Activated naive CD8-positive, alpha-beta T cell treated with anti-CD3 and anti-CD28 coated beads, Interleukin-2, amount 10 ng/mL, durations not matched to agents 7 days and 5 days (primary cell): Measurements from ENCODE around the gene ZCCHC24. TPM values are rescaled to one million over a fixed set of nuclear protein-coding genes. Genes with fewer than 3 reads are reported as not detected.

Experiments used
- ATAC-seq: fragments of 150-1000 bp; cut with Tn5 transposase; one replicate; pipeline ENCODE4 v1.10.0; 2021; ENCODE audit warnings: low read depth, moderate library complexity
- POLR2A ChIA-PET: fragments of 350-600 bp; sonication (Branson Sonifier 250); formaldehyde crosslinking; loops from one replicate; lab custom pipeline; 2021; ENCODE audit warnings: antibody characterized with exemption; lab: Charles Lee
- DNase-seq: peaks from one replicate; pipeline ENCODE4 v3.0.0; 2021
- H3K27ac Mint-ChIP-seq: one replicate; pipeline ENCODE4 v1.8.0; 2022; ENCODE audit warnings: mild to moderate bottlenecking, mixed read lengths
- H3K27me3 Mint-ChIP-seq: one replicate; pipeline ENCODE4 v1.8.0; 2022; ENCODE audit warnings: mild to moderate bottlenecking, moderate library complexity, mixed read lengths
- H3K36me3 Mint-ChIP-seq: one replicate; pipeline ENCODE4 v1.8.0; 2021; ENCODE audit warnings: mild to moderate bottlenecking, mixed read lengths
- H3K4me1 Mint-ChIP-seq: one replicate; pipeline ENCODE4 v1.8.0; 2021; ENCODE audit warnings: mixed read lengths
- H3K4me3 Mint-ChIP-seq: one replicate; pipeline ENCODE4 v1.8.0; 2022; ENCODE audit warnings: mild to moderate bottlenecking, moderate library complexity, mixed read lengths
- H3K9me3 Mint-ChIP-seq: one replicate; pipeline ENCODE4 v1.8.0; 2021; ENCODE audit warnings: mixed read lengths
- total RNA-seq, 2 experiments: library from RNA; stranded (reverse); gene quantifications; one replicate each; pipeline ENCODE4 v1.2.3, GENCODE V29; 2021

Gene ZCCHC24
- total RNA-seq, 2 experiments from 2014 or later, result 2.4 to 3.2 TPM

GRCh38 chr10:79386637-79387465 is 58.6 kb downstream of the ZCCHC24 start:
- POLR2A ChIA-PET, result no interaction called here
- Mint-ChIP-seq H3K4me1 (no peaks in the 10 kb centered on the region), H3K27ac (no peak overlapping the region), H3K27me3 (no peaks in the 10 kb centered on the region), H3K9me3 (no peaks in the 10 kb centered on the region), H3K4me3 (no peak overlapping the region), H3K36me3 (no peaks in the 10 kb centered on the region)
- DNase-seq (peak; percentile 17), ATAC-seq (no peak)

DNA sequence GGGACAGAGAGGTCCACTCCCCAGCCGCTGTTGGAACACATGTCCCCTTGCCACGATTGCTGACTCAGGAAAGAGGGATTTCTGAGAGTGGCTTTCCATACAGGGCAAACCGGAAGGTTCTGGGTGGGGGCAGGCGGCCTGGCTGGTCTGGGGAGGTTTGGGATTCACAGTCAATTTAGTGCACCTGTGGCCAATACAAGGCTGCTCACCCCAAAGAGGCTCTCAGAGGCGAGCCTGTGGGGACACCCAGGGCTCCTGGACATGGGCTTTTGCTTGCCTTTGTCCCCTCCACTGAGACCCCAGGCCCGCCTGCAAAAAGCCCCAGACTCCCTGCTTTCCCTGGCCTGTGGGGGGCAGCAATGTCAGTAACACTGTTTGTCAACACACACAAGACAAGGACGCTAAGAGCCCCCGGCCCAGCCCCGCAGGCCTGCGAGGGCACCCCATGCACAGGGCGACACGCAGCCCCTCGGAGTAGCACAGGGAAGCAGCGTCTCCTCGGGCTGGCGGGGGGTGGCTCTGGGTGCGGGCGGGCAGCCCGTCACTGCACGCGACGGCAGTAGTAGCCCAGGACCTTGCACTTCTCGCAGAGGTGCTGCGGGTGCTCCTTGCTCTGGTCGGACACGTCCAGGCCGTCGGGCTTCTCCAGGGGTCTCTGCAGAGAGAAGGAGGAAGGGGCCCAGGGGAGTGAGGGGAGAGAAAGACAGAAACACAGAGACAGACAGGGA is 59.5 kb downstream of the ZCCHC24 start:
- Mint-ChIP-seq H3K27me3 (no peaks in the 10 kb centered on the region), H3K27ac (no peak overlapping the region), H3K36me3 (no peaks in the 10 kb centered on the region), H3K9me3 (no peaks in the 10 kb centered on the region), H3K4me3 (no peak overlapping the region), H3K4me1 (no peaks in the 10 kb centered on the region)
- POLR2A ChIA-PET, result no interaction called here
- DNase-seq (peak; percentile 26), ATAC-seq (no peak)

DNA sequence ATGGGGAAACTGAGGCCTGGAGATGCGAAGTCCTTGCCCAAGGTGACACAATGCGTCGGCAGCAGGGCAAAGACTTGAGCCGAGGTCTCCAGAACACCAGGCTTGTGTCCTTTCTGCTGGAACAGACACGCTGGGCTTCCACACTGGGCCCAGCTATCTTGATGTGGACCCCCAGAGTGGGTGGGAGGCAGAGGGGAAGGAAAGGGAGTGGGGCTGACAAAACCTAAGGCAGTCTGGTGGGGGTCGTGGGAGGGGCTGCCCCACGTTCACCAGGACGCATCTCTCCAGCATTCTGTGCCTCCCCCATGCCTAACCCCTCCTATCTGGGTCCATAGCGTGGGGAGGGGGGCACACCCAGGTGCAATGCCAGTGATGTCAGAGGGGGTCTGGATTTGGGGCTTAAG is 60.0 kb downstream of the ZCCHC24 start:
- no peak overlapping the region for H3K4me3 Mint-ChIP-seq
- no peaks in the 10 kb centered on the region for H3K27me3 Mint-ChIP-seq
- H3K4me1 Mint-ChIP-seq, result no peaks in the 10 kb centered on the region
- H3K27ac Mint-ChIP-seq, result no peak overlapping the region
- no peaks in the 10 kb centered on the region for H3K9me3 Mint-ChIP-seq
- POLR2A ChIA-PET, result no interaction called here
- ATAC-seq (no peak), DNase-seq (no peak)
- no peaks in the 10 kb centered on the region for H3K36me3 Mint-ChIP-seq

GRCh38 chr10:79384773-79385391 is 60.5 kb downstream of the ZCCHC24 start:
- H3K4me3 Mint-ChIP-seq, result no peak overlapping the region
- no peaks in the 10 kb centered on the region for H3K27me3 Mint-ChIP-seq
- no peaks in the 10 kb centered on the region for H3K9me3 Mint-ChIP-seq
- POLR2A ChIA-PET, result no interaction called here
- H3K27ac Mint-ChIP-seq, result no peak overlapping the region
- ATAC-seq (no peak), DNase-seq (no peak)
- no peaks in the 10 kb centered on the region for H3K36me3 Mint-ChIP-seq
- no peaks in the 10 kb centered on the region for H3K4me1 Mint-ChIP-seq

GRCh38 chr10:79383974-79384606 is 61.3 kb downstream of the ZCCHC24 start:
- H3K36me3 Mint-ChIP-seq, result no peaks in the 10 kb centered on the region
- DNase-seq (peak; percentile 21), ATAC-seq (no peak)
- H3K27ac Mint-ChIP-seq, result no peak overlapping the region
- H3K27me3 Mint-ChIP-seq, result no peaks in the 10 kb centered on the region
- H3K9me3 Mint-ChIP-seq, result no peaks in the 10 kb centered on the region
- H3K4me3 Mint-ChIP-seq, result no peak overlapping the region
- H3K4me1 Mint-ChIP-seq, result no peaks in the 10 kb centered on the region
- POLR2A ChIA-PET, result no interaction called here

- no peak overlapping the region for H3K4me3 Mint-ChIP-seq
- no peaks in the 10 kb centered on the region for H3K4me1 Mint-ChIP-seq
- no peak for ATAC-seq
- H3K9me3 Mint-ChIP-seq, result no peaks in the 10 kb centered on the region
- no peaks in the 10 kb centered on the region for H3K27me3 Mint-ChIP-seq
- H3K36me3 Mint-ChIP-seq, result no peaks in the 10 kb centered on the region
- no peak overlapping the region for H3K27ac Mint-ChIP-seq
- POLR2A ChIA-PET, result no interaction called here
- peak; percentile 20 for DNase-seq
These were observed 62.9 kb downstream of the ZCCHC24 start for GRCh38 chr10:79382491-79382941.

- no peaks in the 10 kb centered on the region for H3K9me3 Mint-ChIP-seq
These were observed 63.6 kb downstream of the ZCCHC24 start for GRCh38 chr10:79381804-79382221.

DNA sequence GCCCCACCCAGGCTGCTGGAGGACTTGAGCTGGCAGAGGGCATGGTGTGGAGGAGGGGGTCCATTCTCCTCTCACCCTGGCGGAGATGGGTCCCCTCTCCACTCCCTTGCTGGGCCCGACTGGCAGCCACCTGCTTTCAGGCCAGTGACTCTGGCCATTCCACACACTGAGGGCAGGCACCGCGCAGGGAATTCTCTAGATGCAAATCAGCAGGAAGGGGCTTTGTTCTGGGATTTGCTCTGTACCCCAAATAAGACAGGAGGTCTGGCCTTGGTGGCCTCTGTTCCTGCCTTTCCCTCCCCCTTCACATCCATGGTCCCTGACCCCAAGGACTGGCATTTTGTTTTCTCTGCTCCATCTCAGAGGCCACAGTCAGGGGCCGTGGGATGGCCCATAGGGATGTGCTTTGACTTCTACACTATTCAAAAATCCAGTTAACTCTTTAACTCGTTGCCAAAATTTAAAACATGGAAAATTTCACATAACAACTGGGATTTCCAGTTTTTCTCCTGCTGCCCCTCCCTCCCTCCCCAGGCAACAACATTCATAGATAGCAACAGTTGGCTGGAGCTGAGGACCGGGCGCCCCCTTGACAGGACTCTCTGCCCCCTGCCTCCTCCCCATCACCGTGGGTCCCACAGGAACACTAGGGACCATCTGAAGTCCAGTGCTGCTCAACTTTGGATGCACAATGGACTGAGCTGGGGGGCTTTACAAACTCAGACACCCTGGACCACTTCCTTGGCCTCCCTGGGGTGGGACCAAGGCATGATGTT is 64.3 kb downstream of the ZCCHC24 start:
- Mint-ChIP-seq H3K9me3 (no peaks in the 10 kb centered on the region), H3K4me3 (no peak overlapping the region), H3K36me3 (no peaks in the 10 kb centered on the region), H3K4me1 (no peaks in the 10 kb centered on the region), H3K27ac (no peak overlapping the region), H3K27me3 (no peaks in the 10 kb centered on the region)
- no peak for ATAC-seq
- POLR2A ChIA-PET, result no interaction called here
- DNase-seq, result peak; percentile 15

More at GRCh38 chr10:79381804-79382221, 63.6 kb downstream of the ZCCHC24 start:
- Mint-ChIP-seq H3K27me3 (no peaks in the 10 kb centered on the region), H3K4me3 (no peak overlapping the region), H3K4me1 (no peaks in the 10 kb centered on the region), H3K27ac (no peak overlapping the region), H3K36me3 (no peaks in the 10 kb centered on the region)
- POLR2A ChIA-PET, result no interaction called here
- ATAC-seq (no peak), DNase-seq (no peak)

GRCh38 chr10:79380125-79380945 is 65.1 kb downstream of the ZCCHC24 start:
- no peak for ATAC-seq
- no peaks in the 10 kb centered on the region for H3K9me3 Mint-ChIP-seq
- POLR2A ChIA-PET, result no interaction called here

DNA sequence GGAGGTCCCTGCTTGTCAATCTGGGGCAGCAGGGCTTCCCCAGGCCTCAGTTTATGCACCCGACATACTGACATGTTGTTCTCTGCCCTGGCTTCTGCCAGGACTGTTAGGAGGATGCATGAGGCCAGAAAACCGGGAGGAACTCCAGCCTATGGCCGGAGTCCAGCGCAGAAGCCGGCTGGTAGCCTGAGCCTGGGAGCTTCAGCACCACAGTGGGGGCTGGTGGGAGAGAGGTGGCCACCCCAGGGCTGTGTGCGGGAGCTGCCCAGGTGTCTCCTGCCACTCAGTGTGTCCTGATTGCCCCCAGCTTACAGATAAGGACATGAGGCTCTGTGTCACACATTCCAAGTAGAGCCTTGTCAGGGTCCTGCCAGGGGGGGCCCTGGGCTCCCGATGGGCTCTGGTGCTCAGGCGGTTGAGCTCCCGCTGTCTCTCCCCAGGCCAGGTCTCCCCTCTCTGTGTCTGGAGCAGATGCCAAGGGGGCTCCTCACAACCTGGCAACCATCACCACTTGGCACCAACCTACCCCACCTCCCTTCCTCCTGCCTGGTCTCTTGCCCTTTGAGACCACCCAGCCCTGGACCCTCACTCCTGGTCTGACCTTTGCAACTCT is 65.8 kb downstream of the ZCCHC24 start:
- no peak overlapping the region for H3K4me3 Mint-ChIP-seq
- H3K27ac Mint-ChIP-seq, result no peak overlapping the region
- ATAC-seq, result no peak
- H3K4me1 Mint-ChIP-seq, result peaks cover 2% of the 10 kb centered on the region
- POLR2A ChIA-PET, result no interaction called here
- no peaks in the 10 kb centered on the region for H3K9me3 Mint-ChIP-seq
- no peaks in the 10 kb centered on the region for H3K36me3 Mint-ChIP-seq
- peak; percentile 16 for DNase-seq
- H3K27me3 Mint-ChIP-seq, result peaks cover 2% of the 10 kb centered on the region

More at GRCh38 chr10:79380125-79380945, 65.1 kb downstream of the ZCCHC24 start:
- Mint-ChIP-seq H3K36me3 (no peaks in the 10 kb centered on the region), H3K4me3 (no peak overlapping the region), H3K27me3 (no peaks in the 10 kb centered on the region), H3K4me1 (no peaks in the 10 kb centered on the region), H3K27ac (no peak overlapping the region)
- DNase-seq, result no peak

- no peak overlapping the region for H3K4me3 Mint-ChIP-seq
- H3K4me1 Mint-ChIP-seq, result peaks cover 2% of the 10 kb centered on the region
- H3K27ac Mint-ChIP-seq, result no peak overlapping the region
- ATAC-seq (no peak), DNase-seq (peak; percentile 21)
- H3K27me3 Mint-ChIP-seq, result peaks cover 2% of the 10 kb centered on the region
- no peaks in the 10 kb centered on the region for H3K9me3 Mint-ChIP-seq
- POLR2A ChIA-PET, result interaction anchor here (0.6 kb wide), 1 partner anchor 377 kb away, joined by 3 read pairs; no protein-coding TSS in a partner anchor
- H3K36me3 Mint-ChIP-seq, result no peaks in the 10 kb centered on the region
These were observed 66.5 kb downstream of the ZCCHC24 start for GRCh38 chr10:79378647-79379511.
